CD4-positive, alpha-beta T cell treated with Interleukin-21 for 1 hour (primary cell): Measurements from ENCODE around the gene SMDT1.

ENCODE experiments used
- DNase-seq: peaks from one replicate; pipeline ENCODE4 v3.0.0-alpha.2; 2020

Gene SMDT1

GRCh38 chr22:42079319-42080251, at the start of gene SMDT1:
Gene SMDT1 (plus strand): TSS chr22:42079700. CDS start chr22:42079769, 69 bp downstream.
- DNase-seq: peak; percentile 98

- no peak for DNase-seq
Measured at GRCh38 chr22:42033263-42034181, 46.0 kb upstream of the SMDT1 start.

GRCh38 chr22:42035256-42035655, 44.2 kb upstream of the SMDT1 start:
- no peak for DNase-seq

GRCh38 chr22:42039271-42039670, 40.2 kb upstream of the SMDT1 start:
- DNase-seq: no peak

- no peak for DNase-seq
Measured at GRCh38 chr22:42041784-42042183, 37.7 kb upstream of the SMDT1 start.

- no peak for DNase-seq
Measured at GRCh38 chr22:42050641-42051180, 28.8 kb upstream of the SMDT1 start.

GRCh38 chr22:42052765-42053164, 26.7 kb upstream of the SMDT1 start:
- no peak for DNase-seq

- no peak for DNase-seq
Measured at GRCh38 chr22:42056757-42057511, 22.6 kb upstream of the SMDT1 start.

GRCh38 chr22:42060489-42060888, 19.0 kb upstream of the SMDT1 start:
- DNase-seq: no peak

- no peak for DNase-seq
Measured at GRCh38 chr22:42061041-42061440, 18.5 kb upstream of the SMDT1 start.

- DNase-seq: no peak
Measured at GRCh38 chr22:42062506-42063170, 16.9 kb upstream of the SMDT1 start.

- no peak for DNase-seq
Measured at GRCh38 chr22:42064629-42065028, 14.9 kb upstream of the SMDT1 start.

GRCh38 chr22:42065438-42066125, 13.9 kb upstream of the SMDT1 start:
- DNase-seq: no peak

GRCh38 chr22:42066126-42066761, 13.3 kb upstream of the SMDT1 start:
- DNase-seq: no peak

GRCh38 chr22:42066937-42067336, 12.6 kb upstream of the SMDT1 start:
- no peak for DNase-seq

- DNase-seq: no peak
Measured at GRCh38 chr22:42067671-42068251, 11.7 kb upstream of the SMDT1 start.

GRCh38 chr22:42068291-42068690, 11.2 kb upstream of the SMDT1 start:
- no peak for DNase-seq

- peak; percentile 20 for DNase-seq
Measured at GRCh38 chr22:42069801-42070516, 9.5 kb upstream of the SMDT1 start.

- DNase-seq: peak; percentile 94
Measured at GRCh38 chr22:42070517-42071422, 8.7 kb upstream of the SMDT1 start, which contains the start of gene NAGA. Gene NAGA (minus strand): TSS chr22:42070812. CDS start chr22:42070297, 515 bp downstream.
